ENCODE data around the gene KRT17. TPM values are rescaled to one million over a fixed set of nuclear protein-coding genes. Genes with fewer than 3 reads are reported as not detected.

KRT17 gene
- total RNA-seq, 1 experiment from 2014 or later = 4,105 TPM

DNA sequence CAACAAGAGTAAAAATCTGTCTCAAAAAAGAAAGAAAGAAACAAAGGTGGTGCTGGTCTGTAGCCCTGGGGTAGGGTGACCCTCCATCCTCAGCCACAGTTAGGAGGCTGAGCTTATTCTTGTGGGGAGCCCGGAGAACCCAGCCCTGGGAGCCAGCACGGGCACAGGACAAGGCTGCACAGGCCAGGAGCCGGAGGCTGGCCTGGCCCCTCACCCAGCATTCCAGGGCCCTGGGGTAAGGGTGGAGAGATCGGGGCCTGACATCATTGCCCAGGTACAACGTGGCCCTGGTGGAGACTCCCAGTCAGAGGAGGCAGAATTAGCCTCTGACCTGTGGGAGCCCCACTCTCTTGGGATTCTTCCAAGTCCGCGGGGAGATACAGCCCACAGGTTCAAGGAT, 10.3 kb upstream of the KRT17 start:
- no peaks in the 10 kb centered on the region for H3K36me3 Mint-ChIP-seq (ENCODE audit: insufficient read depth, unreplicated experiment)
- no peak overlapping the region for H3K4me3 Mint-ChIP-seq (ENCODE audit: unreplicated experiment)
- TF ChIP-seq, protein P1, sequence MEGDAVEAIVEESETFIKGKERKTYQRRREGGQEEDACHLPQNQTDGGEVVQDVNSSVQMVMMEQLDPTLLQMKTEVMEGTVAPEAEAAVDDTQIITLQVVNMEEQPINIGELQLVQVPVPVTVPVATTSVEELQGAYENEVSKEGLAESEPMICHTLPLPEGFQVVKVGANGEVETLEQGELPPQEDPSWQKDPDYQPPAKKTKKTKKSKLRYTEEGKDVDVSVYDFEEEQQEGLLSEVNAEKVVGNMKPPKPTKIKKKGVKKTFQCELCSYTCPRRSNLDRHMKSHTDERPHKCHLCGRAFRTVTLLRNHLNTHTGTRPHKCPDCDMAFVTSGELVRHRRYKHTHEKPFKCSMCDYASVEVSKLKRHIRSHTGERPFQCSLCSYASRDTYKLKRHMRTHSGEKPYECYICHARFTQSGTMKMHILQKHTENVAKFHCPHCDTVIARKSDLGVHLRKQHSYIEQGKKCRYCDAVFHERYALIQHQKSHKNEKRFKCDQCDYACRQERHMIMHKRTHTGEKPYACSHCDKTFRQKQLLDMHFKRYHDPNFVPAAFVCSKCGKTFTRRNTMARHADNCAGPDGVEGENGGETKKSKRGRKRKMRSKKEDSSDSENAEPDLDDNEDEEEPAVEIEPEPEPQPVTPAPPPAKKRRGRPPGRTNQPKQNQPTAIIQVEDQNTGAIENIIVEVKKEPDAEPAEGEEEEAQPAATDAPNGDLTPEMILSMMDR (IDR thresholded peaks at IDR 0.05; ENCODE audit: unreplicated experiment) = no peak
- no peak overlapping the region for H3K27ac Mint-ChIP-seq (ENCODE audit: low read depth, unreplicated experiment)
- POLR2A ChIA-PET = interaction anchor here (0.7 to 1.5 kb wide), 2 partner anchors 11 to 32 kb away, joined by 3 to 7 read pairs; no protein-coding TSS in a partner anchor
- CTCF ChIA-PET = interaction anchor here (1.0 kb wide), 1 partner anchor 86 kb away, joined by 7 read pairs; no protein-coding TSS in a partner anchor
- DNase-seq (ENCODE audit: unreplicated experiment) = no peak
- H3K9me3 Mint-ChIP-seq (ENCODE audit: unreplicated experiment) = no peaks in the 10 kb centered on the region
- no TSS peak for BruUV-seq (replicated peaks)
- H3K27me3 Mint-ChIP-seq (ENCODE audit: insufficient read depth, unreplicated experiment) = no peaks in the 10 kb centered on the region
- H3K4me1 Mint-ChIP-seq (ENCODE audit: insufficient read depth, unreplicated experiment) = no peaks in the 10 kb centered on the region
- intact Hi-C loops (cut with micrococcal nuclease) = no loop called here

DNA sequence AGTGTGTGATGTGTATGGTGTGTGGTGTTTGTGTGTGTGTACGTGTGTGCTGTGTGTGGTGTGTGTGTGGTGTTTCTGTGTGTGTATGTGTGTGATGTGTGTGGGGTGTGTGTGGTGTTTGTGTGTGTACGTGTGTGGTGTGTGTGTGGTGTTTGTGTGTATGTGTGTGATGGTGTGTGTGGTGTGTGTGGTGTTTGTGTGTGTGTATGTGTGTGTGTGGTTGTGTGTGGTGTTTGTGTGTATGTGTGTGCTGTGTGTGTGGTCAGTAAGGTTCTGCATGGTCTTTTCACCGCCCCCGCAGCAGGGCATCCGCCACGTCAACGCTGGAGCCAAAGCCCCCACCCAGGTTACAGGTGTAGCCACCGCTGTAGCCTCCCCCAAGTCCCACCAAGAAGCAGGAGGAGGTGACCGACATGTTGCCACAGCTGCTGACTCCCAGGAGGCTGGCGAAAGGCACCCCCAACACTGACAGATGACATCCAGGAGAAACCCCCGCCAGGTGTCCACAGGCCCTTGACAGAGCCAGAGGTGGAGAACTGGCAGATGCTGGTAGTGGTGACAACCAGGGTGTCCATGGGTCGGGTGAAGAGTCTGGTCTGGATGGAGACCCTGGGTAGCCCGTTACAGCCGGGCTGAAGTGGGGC, 9.3 kb upstream of the KRT17 start:
- no peak for DNase-seq (ENCODE audit: unreplicated experiment)
- H3K4me1 Mint-ChIP-seq (ENCODE audit: insufficient read depth, unreplicated experiment) = no peaks in the 10 kb centered on the region
- POLR2A ChIA-PET = interaction anchor here (1.5 kb wide), 1 partner anchor 12 kb away, joined by 7 read pairs; no protein-coding TSS in a partner anchor
- no TSS peak for BruUV-seq (replicated peaks)
- intact Hi-C loops (cut with micrococcal nuclease) = no loop called here
- H3K27ac Mint-ChIP-seq (ENCODE audit: low read depth, unreplicated experiment) = no peak overlapping the region
- no peaks in the 10 kb centered on the region for H3K36me3 Mint-ChIP-seq (ENCODE audit: insufficient read depth, unreplicated experiment)
- H3K4me3 Mint-ChIP-seq (ENCODE audit: unreplicated experiment) = no peak overlapping the region
- H3K9me3 Mint-ChIP-seq (ENCODE audit: unreplicated experiment) = no peaks in the 10 kb centered on the region
- CTCF ChIA-PET = no interaction called here
- TF ChIP-seq, protein P1 (IDR thresholded peaks at IDR 0.05; ENCODE audit: unreplicated experiment) = no peak
- H3K27me3 Mint-ChIP-seq (ENCODE audit: insufficient read depth, unreplicated experiment) = no peaks in the 10 kb centered on the region

DNA sequence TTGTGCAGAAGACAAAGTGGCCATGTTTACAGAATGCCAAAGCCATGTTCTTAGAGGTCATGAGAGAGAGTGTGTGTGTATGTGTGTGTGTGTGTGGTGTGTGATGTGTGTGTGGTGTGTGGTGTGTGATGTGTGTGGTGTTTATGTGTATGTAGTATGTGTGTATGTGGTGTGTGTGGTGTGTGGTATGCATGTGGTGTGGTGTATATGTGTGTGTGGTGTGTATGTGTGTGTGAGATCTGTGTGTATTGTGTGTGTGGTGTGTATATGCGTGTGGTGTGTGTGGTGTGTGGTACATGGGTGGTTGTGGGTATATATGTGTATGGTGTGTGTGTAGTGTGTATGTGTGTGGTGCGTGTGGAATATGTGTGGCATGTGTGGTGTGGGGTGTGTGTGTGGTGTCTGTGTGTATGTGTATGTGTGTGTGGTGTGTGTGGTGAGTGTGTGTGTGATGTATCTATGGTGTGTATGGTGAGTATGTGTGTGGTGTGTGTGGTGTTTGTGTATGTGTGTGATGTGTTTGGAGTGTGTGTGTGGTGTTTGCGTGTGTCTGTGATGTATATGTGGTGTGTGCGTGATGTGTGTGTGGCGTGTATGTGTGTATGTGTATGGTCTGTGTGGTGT, 8.2 kb upstream of the KRT17 start:
- no peak overlapping the region for H3K4me3 Mint-ChIP-seq (ENCODE audit: unreplicated experiment)
- ChIA-PET POLR2A (no interaction called here), CTCF (no interaction called here)
- no TSS peak for BruUV-seq (replicated peaks)
- TF ChIP-seq, protein P1 (IDR thresholded peaks at IDR 0.05; ENCODE audit: unreplicated experiment) = no peak
- H3K4me1 Mint-ChIP-seq (ENCODE audit: insufficient read depth, unreplicated experiment) = no peaks in the 10 kb centered on the region
- H3K27ac Mint-ChIP-seq (ENCODE audit: low read depth, unreplicated experiment) = no peak overlapping the region
- no peaks in the 10 kb centered on the region for H3K27me3 Mint-ChIP-seq (ENCODE audit: insufficient read depth, unreplicated experiment)
- no peak for DNase-seq (ENCODE audit: unreplicated experiment)
- no peaks in the 10 kb centered on the region for H3K36me3 Mint-ChIP-seq (ENCODE audit: insufficient read depth, unreplicated experiment)
- intact Hi-C loops (cut with micrococcal nuclease) = no loop called here
- no peaks in the 10 kb centered on the region for H3K9me3 Mint-ChIP-seq (ENCODE audit: unreplicated experiment)

DNA sequence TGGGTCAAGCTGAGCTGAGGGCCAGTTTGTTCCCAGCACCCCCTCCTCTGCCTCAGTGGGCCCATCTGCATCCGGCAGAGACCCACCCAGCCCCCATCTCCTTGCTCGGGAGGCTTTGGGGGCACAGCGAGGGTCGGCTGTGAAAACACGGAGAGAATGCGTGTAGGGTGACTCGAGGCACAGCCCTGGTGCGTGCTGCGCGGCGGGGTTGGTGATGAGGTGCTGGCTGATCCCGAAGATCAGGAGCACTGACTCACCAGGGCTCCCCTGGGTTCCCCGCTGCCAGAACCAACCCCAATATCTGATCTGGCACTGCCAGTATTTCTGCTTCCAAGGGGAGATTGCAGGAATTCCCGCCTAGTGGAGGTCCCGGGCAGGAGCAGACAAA, 7.5 kb upstream of the KRT17 start:
- H3K36me3 Mint-ChIP-seq (ENCODE audit: insufficient read depth, unreplicated experiment) = no peaks in the 10 kb centered on the region
- TF ChIP-seq, protein P1 (IDR thresholded peaks at IDR 0.05; ENCODE audit: unreplicated experiment) = no peak
- no peak overlapping the region for H3K27ac Mint-ChIP-seq (ENCODE audit: low read depth, unreplicated experiment)
- CTCF ChIA-PET = interaction anchor here (1.2 kb wide), 1 partner anchor 31 kb away, joined by 4 read pairs; no protein-coding TSS in a partner anchor
- no peaks in the 10 kb centered on the region for H3K9me3 Mint-ChIP-seq (ENCODE audit: unreplicated experiment)
- BruUV-seq (replicated peaks) = no TSS peak
- H3K27me3 Mint-ChIP-seq (ENCODE audit: insufficient read depth, unreplicated experiment) = no peaks in the 10 kb centered on the region
- no peaks in the 10 kb centered on the region for H3K4me1 Mint-ChIP-seq (ENCODE audit: insufficient read depth, unreplicated experiment)
- DNase-seq (ENCODE audit: unreplicated experiment) = no peak
- intact Hi-C loops (cut with micrococcal nuclease) = no loop called here
- POLR2A ChIA-PET = no interaction called here
- H3K4me3 Mint-ChIP-seq (ENCODE audit: unreplicated experiment) = no peak overlapping the region
